SU-DHL-6 (cell line): ENCODE results near the gene GINS2.

Experiments
- CTCF ChIP-seq: fragments of 200-600 bp; sonication (generic); IDR thresholded peaks from one replicate; pipeline ENCODE4 v1.5.1; 2017; ENCODE audit warnings: antibody characterized with exemption, mild to moderate bottlenecking, low read length, moderate library complexity; ENCODE audit not compliant: insufficient read depth, poor library complexity, severe bottlenecking
- EZH2phosphoT487 ChIP-seq: fragments of 200-600 bp; sonication (generic), shearing (Covaris generic); conservative IDR thresholded peaks from 2 replicates; pipeline ENCODE4 v1.6.1; 2018; ENCODE audit warnings: mild to moderate bottlenecking, antibody characterized with exemption, low read length, moderate library complexity, mixed read lengths

GRCh38 chr16:85698935-85699558, 10.3 kb upstream of the GINS2 start:
- TF ChIP-seq EZH2phosphoT487 (no peak), CTCF (no peak)
